ENCODE measurements around the gene CENATAC. TPM values are rescaled to one million over a fixed set of nuclear protein-coding genes. Genes with fewer than 3 reads are reported as not detected.

Gene CENATAC
- total and polyA plus RNA-seq, 2 donors (not counting 1 experiment from before 2014, with no cell fraction given) = 10.1 to 21.5 TPM

- Histone ChIP-seq H4K20me1 (ENCODE audit: control insufficient read depth, extremely low read depth, insufficient read depth, low read length) (no peaks in the 10 kb centered on the region), H3K27me3 (ENCODE audit: control insufficient read depth, insufficient read depth, low read length) (no peaks in the 10 kb centered on the region), H3K4me2 (ENCODE audit: extremely low read depth, insufficient read depth, low read length) (no peak overlapping the region), H3K9ac (ENCODE audit: insufficient read depth, low read length) (no peak overlapping the region), H3K4me3 (replicated peaks in 1 of 4; ENCODE audit: control extremely low read depth in 1 of 4, insufficient read depth in 1 of 4, low read depth in 3 of 4, low read length in 4 of 4) (no peak overlapping the region), H2AFZ (ENCODE audit: low read length) (no peak overlapping the region), H3K36me3 (ENCODE audit: control insufficient read depth, insufficient read depth, low read length) (peaks cover 26% of the 10 kb centered on the region), H3K79me2 (ENCODE audit: control insufficient read depth, insufficient read depth, low read length) (no peaks in the 10 kb centered on the region), H3K9me3 (ENCODE audit: control insufficient read depth, insufficient read depth, low read depth, low read length) (no peaks in the 10 kb centered on the region), H3K27ac (ENCODE audit: insufficient read depth, low read length) (no peak overlapping the region), H3K4me1 (ENCODE audit: control insufficient read depth, extremely low read depth, insufficient read depth, low read length) (no peaks in the 10 kb centered on the region)
- TF ChIP-seq CTCF (conservative IDR thresholded peaks at IDR 0.05 in 1 of 2, IDR thresholded peaks at IDR 0.05 in 1 of 2; ENCODE audit: low read depth in 1 of 2, low read length in 2 of 2) = no peak
- no peak for DNase-seq (ENCODE audit: low read depth in 2 of 2)
These were observed 48.6 kb downstream of the CENATAC start for GRCh38 chr11:119046489-119046888.

GRCh38 chr11:119047205-119047604, 49.3 kb downstream of the CENATAC start:
- Histone ChIP-seq H3K79me2 (ENCODE audit: control insufficient read depth, insufficient read depth, low read length) (no peaks in the 10 kb centered on the region), H3K9me3 (ENCODE audit: control insufficient read depth, insufficient read depth, low read depth, low read length) (no peaks in the 10 kb centered on the region), H3K4me2 (ENCODE audit: extremely low read depth, insufficient read depth, low read length) (no peak overlapping the region), H3K4me1 (ENCODE audit: control insufficient read depth, extremely low read depth, insufficient read depth, low read length) (no peaks in the 10 kb centered on the region), H3K36me3 (ENCODE audit: control insufficient read depth, insufficient read depth, low read length) (peaks cover 32% of the 10 kb centered on the region), H4K20me1 (ENCODE audit: control insufficient read depth, extremely low read depth, insufficient read depth, low read length) (no peaks in the 10 kb centered on the region), H3K9ac (ENCODE audit: insufficient read depth, low read length) (no peak overlapping the region), H3K27me3 (ENCODE audit: control insufficient read depth, insufficient read depth, low read length) (no peaks in the 10 kb centered on the region), H3K4me3 (replicated peaks in 1 of 4; ENCODE audit: control extremely low read depth in 1 of 4, insufficient read depth in 1 of 4, low read depth in 3 of 4, low read length in 4 of 4) (no peak overlapping the region), H3K27ac (ENCODE audit: insufficient read depth, low read length) (no peak overlapping the region), H2AFZ (ENCODE audit: low read length) (no peak overlapping the region)
- no peak for DNase-seq (ENCODE audit: low read depth in 2 of 2)
- TF ChIP-seq EZH2 (IDR thresholded peaks at IDR 0.05; ENCODE audit: low read length, missing control alignments) (no peak), CTCF (conservative IDR thresholded peaks at IDR 0.05 in 1 of 2, IDR thresholded peaks at IDR 0.05 in 1 of 2; ENCODE audit: low read depth in 1 of 2, low read length in 2 of 2) (no peak)

- Histone ChIP-seq H3K27ac (ENCODE audit: insufficient read depth, low read length) (no peak overlapping the region), H3K27me3 (ENCODE audit: control insufficient read depth, insufficient read depth, low read length) (no peaks in the 10 kb centered on the region), H3K9ac (ENCODE audit: insufficient read depth, low read length) (no peak overlapping the region), H3K9me3 (ENCODE audit: control insufficient read depth, insufficient read depth, low read depth, low read length) (no peaks in the 10 kb centered on the region), H2AFZ (ENCODE audit: low read length) (no peak overlapping the region), H4K20me1 (ENCODE audit: control insufficient read depth, extremely low read depth, insufficient read depth, low read length) (no peaks in the 10 kb centered on the region), H3K4me2 (ENCODE audit: extremely low read depth, insufficient read depth, low read length) (no peak overlapping the region), H3K4me1 (ENCODE audit: control insufficient read depth, extremely low read depth, insufficient read depth, low read length) (no peaks in the 10 kb centered on the region), H3K79me2 (ENCODE audit: control insufficient read depth, insufficient read depth, low read length) (no peaks in the 10 kb centered on the region), H3K36me3 (ENCODE audit: control insufficient read depth, insufficient read depth, low read length) (peaks cover 37% of the 10 kb centered on the region), H3K4me3 (replicated peaks in 1 of 4; ENCODE audit: control extremely low read depth in 1 of 4, insufficient read depth in 1 of 4, low read depth in 3 of 4, low read length in 4 of 4) (no peak overlapping the region)
- no peak for TF ChIP-seq EZH2 (IDR thresholded peaks at IDR 0.05; ENCODE audit: low read length, missing control alignments)
- DNase-seq (ENCODE audit: low read depth in 2 of 2) = no peak
These were observed 50.7 kb downstream of the CENATAC start for GRCh38 chr11:119048644-119049043.
